H54 (cell line): ENCODE results near the gene WDR17.
A peak's percentile ranks its signal among the peaks of the same experiment; 100 is the strongest.

Experiments
- DNase-seq: peaks from one replicate; pipeline ENCODE4 v3.0.0; 2011; ENCODE audit warnings: low spot score, mixed read lengths; ENCODE audit not compliant: insufficient read length
- FAIRE-seq: peaks from 3 replicates; lab custom pipeline; 2011; peaks lifted over from hg19 to GRCh38; lab: Jason Lieb, UNC
- POLR2A ChIP-seq: IDR thresholded peaks from 2 replicates; pipeline ENCODE4 v1.6.1; 2011; ENCODE audit warnings: low read depth, mild to moderate bottlenecking, low read length

WDR17 gene

GRCh38 chr4:176065435-176066291 lies at the start of gene WDR17:
Gene WDR17, plus strand, starts transcription at chr4:176065841. Its CDS starts 45,740 bp downstream, at chr4:176111581.
- FAIRE-seq, result peak; percentile 64
- DNase-seq, result peak; percentile 78
- no peak for TF ChIP-seq POLR2A

GRCh38 chr4:176016601-176017000 lies 49.0 kb upstream of the WDR17 start:
- TF ChIP-seq POLR2A, result no peak
- DNase-seq, result no peak
- no peak for FAIRE-seq

GRCh38 chr4:176020481-176021085 lies 45.1 kb upstream of the WDR17 start:
- DNase-seq (no peak), FAIRE-seq (no peak)
- TF ChIP-seq POLR2A, result no peak

- DNase-seq (no peak), FAIRE-seq (no peak)
- no peak for TF ChIP-seq POLR2A
These were observed 35.2 kb upstream of the WDR17 start for GRCh38 chr4:176030391-176030790.

GRCh38 chr4:176031922-176032321 lies 33.7 kb upstream of the WDR17 start:
- TF ChIP-seq POLR2A, result no peak
- DNase-seq (no peak), FAIRE-seq (no peak)

GRCh38 chr4:176032454-176032853 lies 33.2 kb upstream of the WDR17 start:
- FAIRE-seq, result no peak
- no peak for DNase-seq
- TF ChIP-seq POLR2A, result no peak

- FAIRE-seq (no peak), DNase-seq (no peak)
- TF ChIP-seq POLR2A, result no peak
These were observed 31.1 kb upstream of the WDR17 start for GRCh38 chr4:176034499-176034898.

- no peak for TF ChIP-seq POLR2A
- no peak for FAIRE-seq
- DNase-seq, result no peak
These were observed 30.7 kb upstream of the WDR17 start for GRCh38 chr4:176034936-176035335.

- FAIRE-seq, result no peak
These were observed 28.9 kb upstream of the WDR17 start for GRCh38 chr4:176036585-176037205.

GRCh38 chr4:176038789-176039188 lies 26.9 kb upstream of the WDR17 start:
- DNase-seq, result no peak
- no peak for TF ChIP-seq POLR2A
- FAIRE-seq, result no peak

More at GRCh38 chr4:176036585-176037205, 28.9 kb upstream of the WDR17 start:
- TF ChIP-seq POLR2A, result no peak
- no peak for DNase-seq

GRCh38 chr4:176042195-176042594 lies 23.4 kb upstream of the WDR17 start:
- no peak for TF ChIP-seq POLR2A
- no peak for FAIRE-seq
- no peak for DNase-seq

- TF ChIP-seq POLR2A, result no peak
- FAIRE-seq (no peak), DNase-seq (no peak)
These were observed 21.6 kb upstream of the WDR17 start for GRCh38 chr4:176043838-176044588.

- FAIRE-seq, result no peak
- TF ChIP-seq POLR2A, result no peak
- DNase-seq, result no peak
These were observed 21.1 kb upstream of the WDR17 start for GRCh38 chr4:176044589-176044951.
